ENCODE data around the gene ENPP7.

- no peak for TF ChIP-seq EP300 (IDR thresholded peaks at IDR 0.05)
- TF ChIP-seq, protein P1, sequence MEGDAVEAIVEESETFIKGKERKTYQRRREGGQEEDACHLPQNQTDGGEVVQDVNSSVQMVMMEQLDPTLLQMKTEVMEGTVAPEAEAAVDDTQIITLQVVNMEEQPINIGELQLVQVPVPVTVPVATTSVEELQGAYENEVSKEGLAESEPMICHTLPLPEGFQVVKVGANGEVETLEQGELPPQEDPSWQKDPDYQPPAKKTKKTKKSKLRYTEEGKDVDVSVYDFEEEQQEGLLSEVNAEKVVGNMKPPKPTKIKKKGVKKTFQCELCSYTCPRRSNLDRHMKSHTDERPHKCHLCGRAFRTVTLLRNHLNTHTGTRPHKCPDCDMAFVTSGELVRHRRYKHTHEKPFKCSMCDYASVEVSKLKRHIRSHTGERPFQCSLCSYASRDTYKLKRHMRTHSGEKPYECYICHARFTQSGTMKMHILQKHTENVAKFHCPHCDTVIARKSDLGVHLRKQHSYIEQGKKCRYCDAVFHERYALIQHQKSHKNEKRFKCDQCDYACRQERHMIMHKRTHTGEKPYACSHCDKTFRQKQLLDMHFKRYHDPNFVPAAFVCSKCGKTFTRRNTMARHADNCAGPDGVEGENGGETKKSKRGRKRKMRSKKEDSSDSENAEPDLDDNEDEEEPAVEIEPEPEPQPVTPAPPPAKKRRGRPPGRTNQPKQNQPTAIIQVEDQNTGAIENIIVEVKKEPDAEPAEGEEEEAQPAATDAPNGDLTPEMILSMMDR (IDR thresholded peaks at IDR 0.05): no peak
These were observed 20.2 kb downstream of the ENPP7 start for GRCh38 chr17:79750650-79751545.
